PC-3 (cell line): Measurements from ENCODE around the gene MCF2L2.

Experiments used
- EZH2 ChIP-seq: fragments of 300-600 bp; sonication (generic); IDR thresholded peaks from one replicate; pipeline ENCODE4 v1.6.1; 2017; ENCODE audit warnings: antibody characterized with exemption, mild to moderate bottlenecking, low read length; ENCODE audit not compliant: unreplicated experiment
- EZH2phosphoT487 ChIP-seq: fragments of 300-600 bp; sonication (generic); IDR thresholded peaks from 2 replicates; pipeline ENCODE4 v1.6.1; 2018; ENCODE audit warnings: mild to moderate bottlenecking, antibody characterized with exemption, low read length, borderline replicate concordance
- TF ChIP-seq, protein P1 (sequence below): fragments of 300-600 bp; sonication (generic); conservative IDR thresholded peaks from 2 replicates; pipeline ENCODE4 v1.5.1; 2017; ENCODE audit warnings: antibody characterized with exemption, low read depth, mild to moderate bottlenecking, low read length

DNA sequence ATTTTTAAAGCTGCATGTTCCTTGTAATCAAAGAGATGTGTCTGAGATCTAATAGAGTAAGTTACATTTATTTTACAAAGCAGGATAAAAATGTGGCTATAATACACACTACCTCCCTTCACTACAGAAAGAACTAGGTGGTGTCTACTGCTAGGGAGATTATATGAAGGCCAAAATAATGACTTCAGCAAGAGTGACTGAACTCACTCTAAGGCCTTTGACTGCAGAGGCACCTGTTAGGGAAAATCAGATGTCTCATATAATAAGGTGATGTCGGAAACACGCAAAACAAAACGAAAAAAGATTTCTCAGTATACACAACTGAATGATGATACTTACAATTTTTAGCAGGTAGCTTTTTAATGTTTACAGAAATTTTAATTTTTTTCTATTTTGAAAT, 156.3 kb downstream of the MCF2L2 start:
- TF ChIP-seq, protein P1, sequence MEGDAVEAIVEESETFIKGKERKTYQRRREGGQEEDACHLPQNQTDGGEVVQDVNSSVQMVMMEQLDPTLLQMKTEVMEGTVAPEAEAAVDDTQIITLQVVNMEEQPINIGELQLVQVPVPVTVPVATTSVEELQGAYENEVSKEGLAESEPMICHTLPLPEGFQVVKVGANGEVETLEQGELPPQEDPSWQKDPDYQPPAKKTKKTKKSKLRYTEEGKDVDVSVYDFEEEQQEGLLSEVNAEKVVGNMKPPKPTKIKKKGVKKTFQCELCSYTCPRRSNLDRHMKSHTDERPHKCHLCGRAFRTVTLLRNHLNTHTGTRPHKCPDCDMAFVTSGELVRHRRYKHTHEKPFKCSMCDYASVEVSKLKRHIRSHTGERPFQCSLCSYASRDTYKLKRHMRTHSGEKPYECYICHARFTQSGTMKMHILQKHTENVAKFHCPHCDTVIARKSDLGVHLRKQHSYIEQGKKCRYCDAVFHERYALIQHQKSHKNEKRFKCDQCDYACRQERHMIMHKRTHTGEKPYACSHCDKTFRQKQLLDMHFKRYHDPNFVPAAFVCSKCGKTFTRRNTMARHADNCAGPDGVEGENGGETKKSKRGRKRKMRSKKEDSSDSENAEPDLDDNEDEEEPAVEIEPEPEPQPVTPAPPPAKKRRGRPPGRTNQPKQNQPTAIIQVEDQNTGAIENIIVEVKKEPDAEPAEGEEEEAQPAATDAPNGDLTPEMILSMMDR = no peak
- TF ChIP-seq EZH2 (no peak), EZH2phosphoT487 (no peak)
